Measurements from ENCODE around the gene DIAPH1.
A peak's percentile ranks its signal among the peaks of the same experiment; 100 is the strongest.

Gene DIAPH1

GRCh38 chr5:141559461-141559860 lies 59.3 kb downstream of the DIAPH1 start:
- DNase-seq: no peak

GRCh38 chr5:141558150-141558549 lies 60.6 kb downstream of the DIAPH1 start:
- DNase-seq: no peak

GRCh38 chr5:141557681-141558136 lies 61.1 kb downstream of the DIAPH1 start:
- DNase-seq: peak; percentile 45

DNA sequence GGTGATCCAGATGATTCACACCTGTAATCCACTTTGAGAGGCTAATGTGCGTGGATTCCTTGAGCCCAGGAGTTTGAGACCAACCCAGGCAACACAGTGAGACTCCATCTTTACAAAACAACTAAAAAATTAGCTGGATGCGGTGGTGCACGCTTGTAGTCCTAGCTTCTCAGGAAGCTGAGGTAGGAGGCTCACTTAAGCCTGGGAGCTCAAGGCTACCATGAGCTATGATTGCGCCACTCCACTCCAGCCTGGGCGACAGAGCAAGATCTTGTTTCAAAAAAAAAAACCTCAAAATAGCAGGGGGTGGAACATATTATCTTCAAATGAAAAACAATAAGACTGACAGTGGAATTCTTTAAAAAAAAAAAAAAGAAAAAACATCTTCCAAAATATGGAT lies 70.9 kb downstream of the DIAPH1 start:
- no peak for DNase-seq

GRCh38 chr5:141547488-141547887 lies 71.3 kb downstream of the DIAPH1 start:
- no peak for DNase-seq

DNA sequence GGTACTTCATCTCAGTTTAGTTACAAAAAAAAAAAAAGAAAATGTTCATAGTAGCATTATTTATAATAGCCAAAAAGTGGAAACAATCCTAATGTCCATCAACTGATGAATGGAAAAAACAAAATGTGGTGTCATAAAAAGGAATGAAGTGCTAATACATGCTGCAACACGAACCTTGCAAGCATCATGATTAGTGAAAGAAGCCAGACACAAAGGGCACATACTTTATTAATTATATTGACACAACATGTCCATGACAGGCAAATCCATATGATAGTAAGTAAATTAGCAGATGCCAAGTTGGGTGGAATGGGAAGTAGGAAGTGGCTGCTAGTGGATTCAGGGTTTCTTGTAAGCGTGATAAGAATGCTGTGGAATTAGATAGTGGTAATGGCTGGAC lies 75.7 kb downstream of the DIAPH1 start:
- no peak for DNase-seq

DNA sequence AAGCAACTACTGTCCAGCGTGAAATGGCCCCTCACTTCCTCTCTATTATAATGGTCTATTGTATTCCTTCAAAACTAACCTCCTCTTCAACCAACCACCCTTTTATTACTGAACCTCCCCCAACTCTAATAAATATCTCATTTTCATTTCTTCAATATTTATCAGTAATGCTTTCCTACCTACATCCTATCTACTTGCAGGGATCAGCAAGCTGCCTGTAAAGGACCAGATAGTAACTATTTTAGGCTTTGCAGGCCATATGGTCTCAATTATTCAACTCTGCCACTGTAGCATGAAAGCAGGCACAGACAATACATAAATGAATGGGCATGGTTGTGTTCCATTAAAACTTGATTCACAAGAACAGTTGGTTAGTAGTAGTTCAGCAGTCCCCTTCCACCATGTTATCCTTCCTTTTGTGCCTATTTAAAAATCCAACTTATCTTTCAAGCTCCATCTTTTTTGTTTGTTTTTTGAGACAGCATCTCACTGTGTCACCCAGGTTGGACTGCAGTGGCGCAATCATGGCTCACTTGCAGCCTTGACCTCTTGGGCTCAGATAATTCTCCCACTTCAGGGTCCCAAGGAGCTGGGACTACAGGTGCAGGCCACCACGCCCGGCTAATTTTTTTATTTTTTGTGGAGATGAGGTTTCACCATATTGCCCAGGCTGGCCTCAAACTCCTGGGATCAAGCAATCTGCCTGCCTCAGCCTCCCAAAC lies 84.1 kb downstream of the DIAPH1 start:
- no peak for DNase-seq

- DNase-seq: no peak
Measured at GRCh38 chr5:141533897-141534296, 84.9 kb downstream of the DIAPH1 start.

- no peak for DNase-seq
Measured at GRCh38 chr5:141532726-141533125, 86.1 kb downstream of the DIAPH1 start.

DNA sequence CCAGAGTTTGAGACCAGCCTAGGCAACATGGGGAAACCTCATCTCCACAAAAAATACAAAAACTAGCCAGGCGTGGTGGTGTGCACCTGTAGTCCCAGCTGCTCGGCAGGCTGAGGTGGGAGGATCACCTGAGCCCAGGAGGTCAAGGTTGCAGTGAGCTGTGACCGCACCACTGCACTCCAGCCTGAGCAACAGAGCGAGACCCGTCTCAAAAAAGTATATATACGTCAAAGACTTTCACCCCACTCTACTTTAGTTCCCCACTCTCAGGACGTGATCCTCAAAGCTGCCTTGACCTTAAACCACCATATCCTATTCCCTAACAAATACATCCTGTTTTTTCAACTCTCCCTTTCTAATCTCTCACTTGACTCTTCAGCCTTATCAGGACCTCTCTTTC lies 88.9 kb downstream of the DIAPH1 start:
- DNase-seq: no peak

DNA sequence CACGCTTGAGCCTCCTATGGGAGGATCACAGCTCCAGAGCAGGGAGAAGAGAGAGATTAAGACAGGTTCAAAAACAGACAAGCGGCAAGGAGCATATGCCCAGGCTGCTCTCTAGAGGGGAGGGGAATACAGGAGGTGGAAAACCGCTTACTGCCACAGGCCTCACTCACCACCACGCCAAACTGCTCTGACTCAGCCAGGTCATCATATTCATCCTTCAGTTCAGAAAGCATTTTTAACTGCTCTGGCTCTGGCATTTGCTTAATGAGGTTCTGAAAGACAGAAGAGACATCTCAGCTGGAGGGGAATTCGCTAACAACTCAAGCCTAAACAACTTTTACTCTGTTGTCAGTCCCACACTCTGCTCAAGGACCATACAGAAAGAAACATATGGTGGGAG lies 89.8 kb downstream of the DIAPH1 start:
- DNase-seq: no peak

DNA sequence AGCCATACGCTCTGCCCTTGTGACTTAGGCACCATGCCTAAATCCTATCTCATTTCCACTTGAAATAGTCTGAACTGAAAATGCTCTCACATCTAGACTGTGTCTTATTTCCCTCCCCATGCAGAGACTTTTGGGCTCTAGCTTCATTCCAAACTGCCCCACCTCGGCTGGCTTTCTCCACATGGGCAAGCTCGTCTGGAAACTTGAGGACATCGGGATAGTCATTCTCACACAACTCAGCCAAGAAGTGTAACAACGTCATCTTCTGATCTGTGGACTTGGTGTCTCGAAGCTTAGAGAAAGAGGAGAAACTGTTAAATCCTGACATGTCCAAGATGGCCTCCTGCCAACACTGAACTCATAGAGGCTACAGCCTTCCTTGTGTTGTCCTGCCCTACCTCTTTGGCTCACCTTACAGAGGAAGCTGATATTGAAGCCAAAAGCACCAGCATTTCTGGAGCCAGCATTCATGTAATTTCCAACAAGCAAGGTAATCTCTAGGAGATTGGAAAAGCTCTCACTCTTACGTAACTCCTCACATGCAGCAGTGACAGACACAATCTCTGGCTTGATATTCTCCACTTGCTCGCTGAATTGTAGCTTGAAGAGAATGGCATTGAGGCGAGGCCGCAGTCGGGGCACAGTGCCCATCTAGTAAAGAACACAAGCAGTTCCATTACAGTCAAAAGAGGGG lies 90.4 kb downstream of the DIAPH1 start:
- DNase-seq: no peak

GRCh38 chr5:141527426-141527825 lies 91.4 kb downstream of the DIAPH1 start:
- no peak for DNase-seq

DNA sequence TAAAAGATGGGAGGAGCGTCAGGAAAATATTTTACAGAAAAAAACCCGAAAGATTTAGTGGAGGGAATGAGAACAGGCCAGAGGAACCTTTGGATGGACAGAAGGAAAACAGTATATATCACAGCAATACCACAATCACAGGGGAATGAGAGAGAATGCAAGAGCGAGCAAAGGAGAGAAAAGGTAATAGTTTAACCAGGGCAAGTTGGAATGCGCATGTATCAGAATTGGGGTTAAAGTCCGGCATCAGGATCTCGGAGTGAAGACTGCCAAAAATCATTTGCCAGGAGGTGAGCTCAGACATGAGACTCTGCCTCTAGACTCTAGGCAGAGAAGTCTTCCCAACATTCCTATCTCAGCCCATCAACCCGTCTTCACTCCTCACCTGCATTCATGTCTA lies 93.1 kb downstream of the DIAPH1 start:
- no peak for DNase-seq

- peak; percentile 26 for DNase-seq
Measured at GRCh38 chr5:141524604-141525597, 93.9 kb downstream of the DIAPH1 start.

- no peak for DNase-seq
Measured at GRCh38 chr5:141523991-141524390, 94.8 kb downstream of the DIAPH1 start.

- DNase-seq: no peak
Measured at GRCh38 chr5:141522301-141522700, 96.5 kb downstream of the DIAPH1 start.

- DNase-seq: no peak
Measured at GRCh38 chr5:141521244-141521781, 97.5 kb downstream of the DIAPH1 start.

- no peak for DNase-seq
Measured at GRCh38 chr5:141519605-141520565, 98.9 kb downstream of the DIAPH1 start.

- DNase-seq: no peak
Measured at GRCh38 chr5:141518618-141519015, 100.2 kb downstream of the DIAPH1 start.

GRCh38 chr5:141517880-141518617 lies 100.8 kb downstream of the DIAPH1 start:
- DNase-seq: no peak
